Ovary (tissue), 3 donors: ENCODE results near the gene ALK.

Source experiments
- POLR2A ChIP-seq: fragments of 450-650 bp; IDR thresholded peaks from one replicate; pipeline ENCODE4 v1.6.1; 2017; ENCODE audit warnings: antibody characterized with exemption, mild to moderate bottlenecking, moderate library complexity
- TF ChIP-seq, protein P1 (sequence below), 3 donors: fragments of 450-650 bp in 2 of 3; fragments of 200-600 bp in 1 of 3; IDR thresholded peaks; one replicate each; pipeline versions ENCODE4 v1.5.1 to v1.8.0; 2016 to 2022; ENCODE audit warnings: antibody characterized with exemption in 3 of 3, mild to moderate bottlenecking in 1 of 3
- donor health status: DM: no; HTN: no; CAD: no.

- TF ChIP-seq, protein P1, sequence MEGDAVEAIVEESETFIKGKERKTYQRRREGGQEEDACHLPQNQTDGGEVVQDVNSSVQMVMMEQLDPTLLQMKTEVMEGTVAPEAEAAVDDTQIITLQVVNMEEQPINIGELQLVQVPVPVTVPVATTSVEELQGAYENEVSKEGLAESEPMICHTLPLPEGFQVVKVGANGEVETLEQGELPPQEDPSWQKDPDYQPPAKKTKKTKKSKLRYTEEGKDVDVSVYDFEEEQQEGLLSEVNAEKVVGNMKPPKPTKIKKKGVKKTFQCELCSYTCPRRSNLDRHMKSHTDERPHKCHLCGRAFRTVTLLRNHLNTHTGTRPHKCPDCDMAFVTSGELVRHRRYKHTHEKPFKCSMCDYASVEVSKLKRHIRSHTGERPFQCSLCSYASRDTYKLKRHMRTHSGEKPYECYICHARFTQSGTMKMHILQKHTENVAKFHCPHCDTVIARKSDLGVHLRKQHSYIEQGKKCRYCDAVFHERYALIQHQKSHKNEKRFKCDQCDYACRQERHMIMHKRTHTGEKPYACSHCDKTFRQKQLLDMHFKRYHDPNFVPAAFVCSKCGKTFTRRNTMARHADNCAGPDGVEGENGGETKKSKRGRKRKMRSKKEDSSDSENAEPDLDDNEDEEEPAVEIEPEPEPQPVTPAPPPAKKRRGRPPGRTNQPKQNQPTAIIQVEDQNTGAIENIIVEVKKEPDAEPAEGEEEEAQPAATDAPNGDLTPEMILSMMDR (IDR thresholded peaks at IDR 0.05) = no peak
- TF ChIP-seq POLR2A = no peak
Measured at GRCh38 chr2:29894822-29895614, 26.4 kb downstream of the ALK start.
